NCI-H82 treated with DMSO at 0.1 percent for 48 hours (cell line): ENCODE measurements around the gene C14orf119.
"Not testable (repeated sequence)": the region's sequence is repeated elsewhere in the genome, so short reads cannot be mapped to it uniquely, and the experiment has no call there.

Experiments used
- DNase-seq: peaks from one replicate; lab custom pipeline; 2025; ENCODE audit not compliant: unreplicated experiment; lab: John Stamatoyannopoulos, UW

C14orf119 gene

GRCh38 chr14:23107620-23108019 lies 12.3 kb downstream of the C14orf119 start:
- not testable (repeated sequence) for DNase-seq

GRCh38 chr14:23108169-23108568 lies 12.9 kb downstream of the C14orf119 start:
- not testable (repeated sequence) for DNase-seq

DNA sequence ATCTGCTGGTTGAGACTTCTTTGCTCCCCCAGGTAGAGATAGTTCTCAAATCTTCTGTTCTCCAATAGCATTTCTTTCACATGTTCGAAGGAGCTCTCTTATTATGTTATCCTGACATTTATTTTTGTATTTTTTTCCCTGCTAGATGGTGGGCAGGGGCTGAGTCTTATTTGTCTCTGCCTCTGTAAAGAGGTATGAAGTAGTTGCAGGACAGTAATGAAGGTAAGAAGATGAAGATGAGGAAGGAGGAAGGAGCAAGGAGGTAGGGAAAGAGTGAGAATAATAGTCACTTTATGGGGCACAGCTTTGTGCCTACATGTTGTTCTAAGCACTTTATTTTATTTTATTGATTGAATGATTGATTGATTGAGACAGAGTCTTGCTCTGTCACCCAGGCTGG lies 14.5 kb downstream of the C14orf119 start:
- DNase-seq = no peak

GRCh38 chr14:23110579-23111365 lies 15.5 kb downstream of the C14orf119 start:
- no peak for DNase-seq

DNA sequence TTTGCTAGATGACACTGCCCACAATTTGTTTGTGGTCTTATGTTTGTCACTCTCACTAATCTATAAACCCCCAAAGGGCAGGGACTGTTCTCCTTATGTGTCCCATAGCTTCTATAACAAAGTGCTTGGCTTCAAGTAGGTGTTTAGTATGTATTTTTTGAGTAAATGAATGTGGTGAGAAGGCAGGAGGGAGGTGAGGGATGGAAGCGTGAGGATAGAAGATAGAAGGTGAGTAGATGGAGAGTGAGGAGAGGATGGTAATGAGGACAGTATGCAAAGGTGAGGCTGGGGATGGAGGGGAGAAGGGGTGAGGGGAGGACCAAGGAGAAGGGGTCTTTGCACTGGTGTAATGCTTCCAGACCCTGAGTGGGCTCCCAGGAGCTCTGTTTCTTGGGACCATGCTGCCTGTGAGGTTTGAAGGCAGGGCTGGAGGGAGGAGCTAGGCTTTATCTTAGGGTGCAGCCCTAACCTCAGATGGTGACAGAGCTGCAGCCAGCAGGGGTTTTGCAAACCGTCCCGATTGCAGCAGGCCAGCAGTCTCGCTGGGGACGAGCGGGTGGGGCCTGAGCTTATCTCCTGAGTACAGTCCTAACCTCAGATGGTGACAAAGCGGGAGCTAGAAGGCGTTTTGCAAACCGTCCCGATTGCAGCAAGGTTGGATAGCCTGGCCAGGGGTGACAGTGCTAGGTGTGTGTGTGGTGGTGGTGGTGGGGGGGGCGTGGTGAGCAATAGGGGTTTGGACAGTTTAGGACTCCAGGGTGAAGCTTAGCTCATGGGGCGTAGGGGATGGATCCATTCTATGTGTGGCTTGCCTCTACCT lies 17.3 kb downstream of the C14orf119 start:
- no peak for DNase-seq

- DNase-seq = no peak
Observed at GRCh38 chr14:23113431-23114119, 18.3 kb downstream of the C14orf119 start.

DNA sequence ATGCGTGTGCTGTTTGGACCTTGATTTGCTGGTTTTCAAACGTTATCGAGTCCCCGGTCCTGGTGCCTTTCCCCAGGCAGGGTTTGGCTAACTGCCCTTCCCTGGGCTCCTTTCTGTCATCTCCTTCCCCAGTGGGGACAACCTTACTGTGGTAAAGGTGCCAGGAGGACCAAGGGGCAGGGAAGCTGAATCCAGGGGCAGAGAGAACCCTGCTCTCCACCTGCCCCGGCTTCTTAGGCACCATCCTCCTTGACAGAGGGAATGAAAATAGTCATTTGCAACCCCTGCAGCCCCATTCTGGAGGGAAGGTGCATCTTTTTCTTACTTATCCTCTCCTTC lies 18.8 kb downstream of the C14orf119 start:
- DNase-seq = no peak

- no peak for DNase-seq
Observed at GRCh38 chr14:23114669-23115038, 19.3 kb downstream of the C14orf119 start.

- no peak for DNase-seq
Observed at GRCh38 chr14:23115039-23115731, 19.9 kb downstream of the C14orf119 start.

DNA sequence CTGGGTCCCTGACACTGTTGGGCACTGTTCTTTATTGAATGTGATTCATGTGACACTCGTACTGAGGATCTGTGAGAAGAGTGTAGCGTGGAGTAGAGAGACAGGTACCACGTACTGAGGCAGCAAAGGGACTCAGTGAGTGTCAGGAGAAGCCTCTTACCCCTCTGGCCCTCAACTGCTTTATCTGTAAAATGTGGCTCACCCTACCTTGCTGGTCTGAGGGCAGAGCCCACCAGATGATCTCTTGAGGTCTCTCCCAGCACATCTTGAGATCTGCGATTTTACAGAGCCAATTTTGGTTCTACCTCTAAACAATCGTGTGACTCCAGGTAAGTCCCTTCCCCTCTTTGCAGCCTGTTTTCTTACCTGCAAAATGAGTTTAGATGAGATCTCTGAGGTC lies 20.6 kb downstream of the C14orf119 start:
- no peak for DNase-seq

DNA sequence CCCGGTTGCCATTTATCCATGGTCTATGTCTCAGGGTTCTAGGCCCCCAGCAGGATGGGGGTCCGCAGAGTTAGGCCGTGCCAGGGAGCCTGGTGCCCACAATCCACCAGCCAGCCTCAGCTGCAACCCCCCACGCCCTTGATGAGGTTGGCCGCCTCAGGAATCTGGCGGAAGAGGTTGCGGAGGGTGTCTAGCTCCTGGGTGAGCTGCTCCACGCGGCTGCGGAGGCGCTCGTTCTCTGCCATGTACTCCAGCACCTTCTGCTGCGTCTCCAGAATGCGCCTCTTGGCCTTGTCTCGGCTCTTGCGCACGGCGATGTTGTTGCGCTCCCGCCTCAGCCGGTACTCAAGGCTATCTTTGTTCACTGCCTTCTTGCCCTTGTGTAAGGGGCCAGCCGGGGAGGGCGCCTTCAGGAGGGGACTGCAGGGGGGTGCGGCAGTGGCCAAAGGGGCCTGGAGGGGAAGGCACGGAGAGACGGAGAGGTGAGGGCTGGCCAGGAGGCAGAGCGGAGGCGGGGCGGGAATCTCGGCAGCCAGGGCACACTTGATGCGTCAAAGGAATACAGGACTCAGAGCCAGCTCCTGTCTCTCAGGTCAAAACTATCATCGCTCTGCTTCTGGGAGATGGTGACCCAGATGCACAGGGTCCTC lies 22.2 kb downstream of the C14orf119 start:
- no peak for DNase-seq

DNA sequence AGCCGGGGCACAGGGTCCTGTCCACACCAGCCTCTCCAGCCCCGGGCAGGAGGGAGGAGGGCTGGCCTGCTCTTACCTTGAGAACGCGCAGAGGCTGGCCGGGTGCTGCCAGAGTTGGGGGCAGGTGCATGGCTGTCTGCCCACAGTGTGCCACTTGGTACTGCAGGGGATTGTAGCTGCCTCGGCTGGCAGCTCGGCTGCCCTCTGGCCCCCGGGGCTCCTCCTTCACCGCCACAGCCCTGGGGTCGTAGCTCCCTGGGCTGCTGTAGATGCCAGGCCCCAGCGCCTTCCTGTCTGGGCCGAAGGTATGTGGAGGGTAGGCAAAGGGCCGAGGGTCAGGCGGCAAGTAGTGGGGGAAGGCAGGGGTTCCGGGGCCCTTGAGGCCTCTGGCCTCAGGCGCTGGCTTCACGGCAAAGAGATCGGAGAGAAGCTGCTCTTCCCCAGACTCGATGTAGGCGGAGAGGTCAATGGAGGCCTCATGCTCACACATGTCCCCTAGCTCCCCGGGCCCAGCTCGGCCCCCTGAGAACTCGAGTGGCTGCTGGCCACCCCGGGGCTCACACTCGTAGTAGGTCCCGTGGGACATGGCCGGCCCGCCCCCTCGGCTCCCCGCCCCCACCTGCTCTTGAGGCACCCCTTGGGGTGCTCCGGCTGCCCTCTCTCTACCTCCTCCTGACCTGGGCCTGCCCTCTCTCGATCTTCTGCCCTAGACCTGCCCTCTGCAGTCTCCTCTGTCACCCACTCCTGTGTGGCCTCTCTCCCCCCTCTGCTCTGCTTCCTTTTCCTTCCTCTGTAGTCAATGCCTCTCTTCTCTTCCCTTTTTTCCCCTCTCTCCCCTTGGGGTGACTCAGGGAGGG lies 23.4 kb downstream of the C14orf119 start, which contains the start of gene CEBPE:
TSS of gene CEBPE (minus strand) at position 750 of the 857 bp plus-strand sequence. CDS start at position 586, 164 bp downstream.
- DNase-seq = no peak

- no peak for DNase-seq
Observed at GRCh38 chr14:23119363-23120327, 24.3 kb downstream of the C14orf119 start.

- DNase-seq = peak; percentile 82
Observed at GRCh38 chr14:23120541-23121251, 25.4 kb downstream of the C14orf119 start.

- DNase-seq = no peak
Observed at GRCh38 chr14:23121361-23121771, 26.1 kb downstream of the C14orf119 start.

- no peak for DNase-seq
Observed at GRCh38 chr14:23122086-23122485, 26.8 kb downstream of the C14orf119 start.

DNA sequence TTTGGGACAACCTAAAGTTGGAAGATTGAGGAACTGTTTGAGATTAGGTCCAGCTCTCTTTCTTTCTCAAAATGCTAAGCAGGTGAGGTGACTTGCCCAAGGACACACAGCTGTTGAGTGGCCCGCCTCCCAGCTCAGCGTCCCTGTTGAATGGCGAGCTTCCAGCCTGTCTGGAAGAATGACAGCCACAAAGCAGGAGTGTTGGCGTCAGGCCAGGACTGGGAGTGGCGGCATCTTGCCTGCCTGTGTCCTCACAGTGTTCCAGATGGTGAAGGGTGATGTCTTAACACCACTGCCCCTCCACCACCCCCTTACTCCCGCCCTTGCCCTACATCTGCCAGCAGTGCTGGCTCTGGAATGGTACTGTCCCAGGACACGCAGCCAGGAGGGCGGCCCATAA lies 28.1 kb downstream of the C14orf119 start:
- DNase-seq = peak; percentile 79
